A549 (cell line): Measurements from ENCODE around the gene TUT4.

Source experiments
- CHD2 ChIP-seq: fragments of 150-350 bp; IDR thresholded peaks from 2 replicates; pipeline ENCODE4 v1.6.1; 2014; ENCODE audit warnings: low read length; ENCODE audit not compliant: partially characterized antibody
- RCOR1 ChIP-seq: fragments of 150-350 bp; IDR thresholded peaks from 2 replicates; pipeline ENCODE4 v1.6.1; 2014; ENCODE audit warnings: antibody characterized with exemption, low read length, low read depth
- SMC3 ChIP-seq: fragments of >200 bp; sonication (Bioruptor Twin); formaldehyde crosslinking; IDR thresholded peaks from 3 replicates; pipeline ENCODE4 v1.6.1; 2018; ENCODE audit warnings: inconsistent platforms
- TF ChIP-seq, protein P1 (sequence below): IDR thresholded peaks from 2 replicates; pipeline ENCODE4 v1.6.1; 2012; ENCODE audit warnings: low read depth, borderline replicate concordance
- TF ChIP-seq, protein P2 (sequence below): IDR thresholded peaks from 2 replicates; pipeline ENCODE4 v1.6.1; 2012

DNA sequence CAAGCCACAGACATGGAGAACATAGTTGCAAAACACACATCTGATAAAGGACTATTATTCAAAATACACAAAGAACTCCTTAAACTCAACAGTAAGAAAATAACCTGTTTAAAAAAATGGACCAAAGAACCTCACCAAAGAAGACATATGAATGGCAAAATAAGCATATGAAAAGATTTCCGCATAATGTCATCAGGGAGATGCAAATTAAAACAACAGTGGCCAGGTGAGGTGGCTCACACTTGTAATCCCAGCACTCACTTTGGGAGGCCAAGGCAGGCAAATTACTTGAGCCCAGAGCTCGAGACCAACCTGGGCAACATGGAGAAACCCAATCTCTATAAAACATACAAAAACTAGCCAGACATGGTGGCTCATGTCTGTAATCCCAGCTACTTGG lies 98.1 kb downstream of the TUT4 start:
- no peak for TF ChIP-seq RCOR1
- TF ChIP-seq, protein P1, sequence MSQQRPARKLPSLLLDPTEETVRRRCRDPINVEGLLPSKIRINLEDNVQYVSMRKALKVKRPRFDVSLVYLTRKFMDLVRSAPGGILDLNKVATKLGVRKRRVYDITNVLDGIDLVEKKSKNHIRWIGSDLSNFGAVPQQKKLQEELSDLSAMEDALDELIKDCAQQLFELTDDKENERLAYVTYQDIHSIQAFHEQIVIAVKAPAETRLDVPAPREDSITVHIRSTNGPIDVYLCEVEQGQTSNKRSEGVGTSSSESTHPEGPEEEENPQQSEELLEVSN, result no peak
- no peak for TF ChIP-seq SMC3
- TF ChIP-seq CHD2, result no peak
- TF ChIP-seq, protein P2, sequence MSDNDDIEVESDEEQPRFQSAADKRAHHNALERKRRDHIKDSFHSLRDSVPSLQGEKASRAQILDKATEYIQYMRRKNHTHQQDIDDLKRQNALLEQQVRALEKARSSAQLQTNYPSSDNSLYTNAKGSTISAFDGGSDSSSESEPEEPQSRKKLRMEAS, result no peak
